Kasumi-1 (cell line): ENCODE data around the gene PTPRU.

Experiments
- DNase-seq, 2 experiments: peaks; one replicate each; lab custom pipeline; 2025; lab: John Stamatoyannopoulos, UW

Gene PTPRU

DNA sequence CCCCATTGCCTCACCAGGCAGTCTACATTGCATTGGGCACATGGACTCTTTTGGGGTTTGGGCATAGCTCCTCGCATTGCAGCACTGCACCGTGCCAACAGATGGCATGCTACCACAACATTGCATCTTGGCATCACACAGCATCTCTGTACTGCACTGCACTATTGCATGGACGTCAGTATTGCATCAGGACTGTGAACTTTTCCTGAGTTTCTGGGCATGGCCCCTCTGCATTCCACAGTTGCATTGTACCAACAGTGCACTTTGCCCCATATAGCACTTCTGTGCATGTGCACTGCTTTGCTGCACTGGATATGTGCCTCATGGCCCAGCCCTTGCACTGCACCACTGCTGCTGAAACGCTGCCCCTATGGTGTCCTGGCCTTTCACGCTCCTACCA lies 9.6 kb downstream of the PTPRU start:
- peak in 1 of 2 experiments; percentile 6 for DNase-seq

DNA sequence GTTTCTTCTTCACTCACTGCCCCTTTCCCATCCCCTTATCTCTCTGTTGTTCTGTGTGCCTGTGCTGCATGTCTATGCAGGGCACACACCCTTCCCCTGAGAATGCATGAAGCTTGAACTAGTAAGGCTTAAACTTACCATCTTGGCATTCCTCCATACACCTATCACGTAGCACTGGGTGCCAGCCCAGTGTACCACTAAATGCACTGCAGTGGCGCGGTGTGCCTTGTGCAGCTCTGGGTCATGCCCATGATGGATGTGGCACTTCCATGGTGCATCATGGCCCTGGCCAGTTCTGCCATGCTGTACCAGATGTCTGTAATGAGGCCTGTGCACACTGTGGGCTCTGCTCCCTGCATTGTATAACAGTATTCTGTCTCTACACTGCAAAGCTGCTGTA lies 10.7 kb downstream of the PTPRU start:
- DNase-seq = no peak

DNA sequence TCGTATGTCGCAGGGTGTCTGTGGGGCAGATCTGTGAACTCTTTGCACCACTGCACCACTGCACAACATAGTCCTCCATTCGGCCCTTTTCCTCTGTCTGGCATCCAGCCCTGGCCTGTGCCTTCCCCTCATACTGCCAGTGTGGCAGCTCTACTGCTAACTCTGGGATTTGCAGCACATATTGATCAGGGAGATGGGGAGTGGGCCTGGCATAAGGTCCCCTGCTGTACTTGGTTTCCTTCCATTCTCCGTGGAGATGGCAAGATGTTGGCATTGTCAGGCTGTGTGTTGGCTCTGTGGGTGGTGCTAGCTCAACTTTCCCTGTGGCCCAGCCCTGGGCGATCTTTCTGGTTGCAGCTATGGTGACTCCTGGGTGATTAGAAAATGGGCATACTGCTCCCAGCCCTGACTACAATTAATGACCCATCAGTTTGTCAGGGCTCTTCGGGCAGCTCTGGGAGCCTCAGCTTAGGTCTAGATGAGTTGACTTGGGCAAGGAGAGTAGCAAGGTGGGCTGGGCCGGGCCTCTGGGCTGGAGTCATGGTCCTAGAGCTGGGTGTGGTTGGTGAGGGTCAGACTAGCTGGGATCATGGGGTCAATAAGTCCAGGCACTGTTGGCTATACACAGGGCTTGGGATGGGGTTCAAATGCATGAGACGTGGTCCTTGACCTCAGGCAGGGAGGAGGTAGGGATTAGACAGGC lies 11.4 kb downstream of the PTPRU start:
- no peak for DNase-seq

DNA sequence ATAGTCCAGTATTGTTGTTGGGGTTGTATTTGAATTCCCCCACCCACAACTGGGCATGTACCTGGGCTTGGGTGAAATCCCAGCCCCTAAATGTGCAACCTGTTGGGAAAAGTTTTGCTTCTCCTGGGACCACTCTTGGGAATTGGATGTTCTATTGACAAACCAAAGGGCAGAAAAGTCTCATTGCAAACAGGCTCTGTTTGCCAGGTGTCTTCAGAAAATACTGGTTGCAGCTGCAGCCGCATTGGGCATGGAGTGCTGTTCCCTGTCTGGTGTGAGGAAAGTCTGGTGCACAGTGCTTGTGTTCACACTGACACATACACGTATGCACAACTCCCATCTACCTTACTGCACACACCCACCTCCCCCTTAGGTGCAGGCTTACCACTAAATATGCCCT lies 12.1 kb downstream of the PTPRU start:
- no peak for DNase-seq

DNA sequence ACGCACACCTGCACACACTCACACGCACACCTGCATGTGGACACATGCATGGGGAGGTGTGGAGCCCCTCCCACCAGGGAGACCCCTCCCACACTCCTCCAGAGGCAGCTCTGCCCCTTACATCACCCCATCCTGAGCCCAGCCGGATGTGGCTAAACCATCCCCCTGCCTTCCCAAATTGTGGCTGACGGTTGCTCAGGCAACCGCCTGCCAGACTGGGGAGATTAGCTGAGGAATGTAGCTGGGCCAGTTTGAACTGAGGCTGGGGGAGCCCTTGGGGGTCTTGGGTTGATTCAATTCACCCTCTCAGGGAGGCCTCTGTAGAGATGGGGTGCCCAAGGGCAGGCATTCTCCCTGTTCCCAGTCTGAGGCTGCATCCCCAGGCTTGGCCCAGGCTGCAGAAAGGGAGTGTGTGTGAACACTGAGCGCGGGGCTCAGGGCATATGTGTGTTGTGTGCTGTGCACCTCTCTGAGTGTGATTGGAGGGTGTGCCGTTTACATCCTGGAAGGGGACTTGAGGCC lies 12.9 kb downstream of the PTPRU start:
- no peak for DNase-seq

DNA sequence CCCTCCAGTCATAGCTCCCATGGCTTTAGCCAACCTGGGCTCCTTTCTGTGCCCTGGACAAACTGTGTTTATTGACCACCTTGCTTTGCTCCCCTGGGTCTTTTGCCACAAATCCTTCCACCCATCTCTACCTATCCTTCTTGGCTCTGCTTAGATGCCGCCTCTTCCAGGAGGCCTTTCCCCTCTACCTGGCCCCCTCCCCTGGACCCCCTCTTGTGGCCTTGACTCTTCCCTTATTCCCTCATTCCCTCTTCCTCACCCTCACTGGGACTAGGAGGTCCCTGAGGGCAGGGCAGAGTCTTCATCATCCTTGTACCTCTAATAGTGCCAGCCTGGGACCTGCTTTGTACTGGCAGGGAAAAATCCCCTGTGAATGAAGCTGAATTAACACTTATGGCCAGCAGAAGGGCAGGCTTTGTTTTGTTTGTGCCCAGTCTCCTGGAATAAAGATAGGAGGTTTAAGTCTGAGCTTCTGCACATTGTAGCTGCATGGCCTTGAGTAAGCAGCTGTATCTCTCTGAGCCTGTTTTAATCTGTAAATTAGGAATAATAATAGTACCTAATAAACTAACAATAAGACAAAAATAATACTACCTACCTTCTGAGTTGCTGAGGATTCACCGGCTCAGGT lies 13.7 kb downstream of the PTPRU start:
- no peak for DNase-seq

DNA sequence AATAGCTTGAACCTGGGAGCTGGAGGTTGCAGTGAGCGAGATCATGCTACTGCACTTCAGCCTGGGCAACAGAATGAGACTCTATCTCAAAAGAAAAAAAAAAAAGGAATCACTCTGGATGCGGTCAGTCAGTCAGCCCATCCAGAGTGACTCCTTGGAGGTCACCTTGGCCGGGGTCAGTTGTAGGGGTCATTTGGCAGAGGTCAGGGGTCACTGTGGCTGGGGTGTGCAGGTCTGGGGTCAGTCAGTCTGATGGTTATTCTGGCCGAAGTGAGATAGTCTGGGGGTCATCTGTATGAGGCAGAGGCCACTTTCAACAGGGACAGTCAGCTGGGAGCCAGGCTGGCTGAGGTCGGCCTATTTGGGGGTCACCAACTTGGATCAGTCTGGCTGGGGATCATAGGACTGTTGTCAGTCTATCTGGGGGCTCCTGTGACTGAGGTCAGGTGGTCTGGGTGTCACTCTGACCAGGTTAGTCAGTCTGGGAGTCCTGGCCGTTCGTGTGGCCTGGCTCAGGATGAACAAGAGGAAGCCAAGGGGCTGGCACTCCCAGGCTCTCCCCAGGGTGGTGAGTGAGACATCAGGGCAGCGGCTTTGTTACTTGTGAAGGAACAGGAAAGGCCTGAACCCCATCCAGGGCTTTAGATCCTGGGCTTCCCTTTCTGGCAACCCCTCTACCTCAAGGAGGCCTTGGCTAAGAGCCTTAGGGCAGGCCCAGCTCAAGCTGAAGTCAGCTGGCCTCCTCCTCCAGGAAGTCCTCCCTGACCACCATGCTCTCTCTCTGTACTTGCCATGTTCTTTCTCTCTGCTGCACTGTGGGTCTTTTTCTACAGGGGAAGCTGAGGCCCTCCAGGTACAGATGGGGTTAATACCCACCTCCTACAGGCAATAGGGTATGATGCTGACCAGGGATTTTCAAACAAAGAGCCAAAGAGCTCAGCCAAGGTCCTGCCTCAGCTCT lies 15.1 kb downstream of the PTPRU start:
- DNase-seq = no peak

DNA sequence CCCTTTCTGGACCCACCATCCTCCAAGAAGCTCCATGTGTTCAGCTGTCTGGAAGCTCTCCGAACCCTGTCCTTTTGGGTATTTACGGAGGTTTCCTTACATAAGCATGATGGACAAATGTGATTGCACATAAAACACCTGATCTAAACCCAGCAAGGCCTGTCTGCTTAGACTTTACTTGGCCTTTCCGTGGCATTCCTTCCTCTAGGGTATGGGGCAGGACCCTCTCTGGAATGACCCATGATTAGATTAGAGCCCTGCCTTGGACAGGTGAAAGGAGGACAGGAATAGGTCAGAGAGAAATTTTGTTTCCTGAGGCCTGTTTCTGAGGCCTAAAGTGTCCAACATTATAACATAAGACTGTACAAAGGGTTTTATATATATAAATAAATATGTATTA lies 16.9 kb downstream of the PTPRU start:
- no peak for DNase-seq

DNA sequence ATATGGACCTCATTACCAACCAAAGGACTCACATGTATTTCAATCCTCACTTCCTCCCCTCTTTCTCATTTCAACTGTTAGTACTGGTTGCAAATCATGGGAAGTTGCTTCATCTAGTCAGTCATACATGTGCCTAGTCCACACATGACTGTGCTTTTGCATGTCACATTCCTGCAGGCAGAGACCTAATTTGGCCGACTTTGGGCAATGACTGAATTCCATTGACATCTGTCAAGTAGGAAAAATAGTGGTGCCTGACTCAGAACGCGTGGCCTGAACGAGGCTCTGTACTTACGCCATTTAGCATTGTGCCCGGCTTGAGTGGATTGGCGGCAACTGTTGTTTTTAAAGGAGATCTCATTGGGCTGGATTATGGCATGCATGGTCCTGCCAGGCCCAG lies 18.0 kb downstream of the PTPRU start:
- no peak for DNase-seq

DNA sequence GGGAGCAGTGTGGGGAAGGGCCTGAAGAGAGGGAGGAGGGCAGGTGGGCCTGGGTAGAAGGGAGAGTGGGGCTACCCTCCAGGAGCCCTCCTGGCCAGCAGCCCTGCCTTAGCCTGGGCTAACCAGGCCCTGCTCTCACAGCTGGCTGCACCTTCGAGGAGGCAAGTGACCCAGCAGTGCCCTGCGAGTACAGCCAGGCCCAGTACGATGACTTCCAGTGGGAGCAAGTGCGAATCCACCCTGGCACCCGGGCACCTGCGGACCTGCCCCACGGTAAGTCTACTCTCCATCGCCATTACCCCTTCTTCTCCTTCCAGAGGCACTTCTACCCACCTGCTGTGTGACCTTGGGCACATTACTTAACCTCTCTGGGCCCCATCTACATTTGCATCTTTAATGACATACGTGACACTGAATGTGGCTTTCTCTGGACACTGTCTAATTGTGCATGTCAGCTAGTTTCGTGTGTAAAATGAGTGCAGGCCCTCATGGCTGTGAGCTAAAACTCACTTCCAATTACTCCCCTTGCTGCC lies 18.9 kb downstream of the PTPRU start:
- DNase-seq = no peak

DNA sequence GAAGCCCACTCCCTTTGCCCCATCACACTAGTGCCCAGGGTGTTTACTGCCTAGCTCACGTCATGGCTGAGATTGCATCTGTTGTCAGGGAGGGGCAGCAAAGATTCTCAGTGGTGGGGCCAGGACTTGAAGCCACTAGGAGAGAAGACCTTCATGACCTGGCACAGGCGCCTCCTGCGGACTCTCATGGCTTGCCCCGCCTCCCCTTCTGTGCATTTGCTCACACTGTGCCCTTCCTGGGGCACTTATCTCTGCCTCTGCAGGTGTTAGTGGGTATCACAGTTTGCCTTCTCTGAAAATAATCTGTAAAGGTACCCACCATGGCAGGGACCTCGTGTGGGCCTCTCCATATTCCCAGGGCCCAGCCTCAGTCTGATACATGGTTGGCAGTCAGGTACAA lies 20.1 kb downstream of the PTPRU start:
- DNase-seq = no peak

DNA sequence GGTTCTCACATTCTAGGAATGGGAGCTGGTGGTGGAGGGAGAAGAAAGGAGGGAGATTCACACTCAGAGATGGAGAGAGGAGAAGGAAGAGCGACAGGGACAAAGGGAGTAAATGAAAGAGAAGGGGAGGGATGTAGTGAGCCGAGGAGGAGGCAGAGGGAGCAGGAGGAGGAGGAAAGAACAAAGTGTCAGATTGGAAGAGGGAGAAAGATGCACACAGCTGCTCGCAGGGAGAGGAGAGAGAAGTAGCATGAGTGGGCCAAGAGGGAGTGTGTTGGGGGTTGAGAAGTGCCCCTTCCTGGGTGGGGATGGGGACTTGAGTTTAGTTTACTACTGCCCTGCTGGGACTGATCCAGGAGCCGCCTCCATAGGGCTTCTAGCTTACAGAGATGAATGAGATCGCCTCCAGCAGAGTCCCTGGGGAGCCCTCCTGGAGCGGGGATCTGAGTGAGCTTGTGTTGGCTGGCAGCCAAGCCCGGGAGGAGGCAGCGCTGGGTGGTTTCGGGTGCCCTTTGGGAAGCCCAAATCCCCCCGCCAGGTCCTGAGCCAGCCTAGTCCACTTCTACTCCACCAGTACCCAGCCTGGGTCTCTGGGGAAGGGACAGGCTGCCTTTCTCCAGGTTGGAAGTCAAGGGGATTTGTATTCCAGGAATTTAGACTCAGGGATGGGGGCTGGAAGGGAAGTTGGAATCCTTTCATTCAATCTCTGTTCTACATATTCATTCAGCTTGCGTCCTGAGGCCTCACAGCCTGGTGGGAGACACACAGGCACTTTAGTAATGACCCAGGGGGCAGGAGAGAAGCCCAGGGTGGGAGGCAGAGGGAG lies 20.9 kb downstream of the PTPRU start:
- DNase-seq = no peak

DNA sequence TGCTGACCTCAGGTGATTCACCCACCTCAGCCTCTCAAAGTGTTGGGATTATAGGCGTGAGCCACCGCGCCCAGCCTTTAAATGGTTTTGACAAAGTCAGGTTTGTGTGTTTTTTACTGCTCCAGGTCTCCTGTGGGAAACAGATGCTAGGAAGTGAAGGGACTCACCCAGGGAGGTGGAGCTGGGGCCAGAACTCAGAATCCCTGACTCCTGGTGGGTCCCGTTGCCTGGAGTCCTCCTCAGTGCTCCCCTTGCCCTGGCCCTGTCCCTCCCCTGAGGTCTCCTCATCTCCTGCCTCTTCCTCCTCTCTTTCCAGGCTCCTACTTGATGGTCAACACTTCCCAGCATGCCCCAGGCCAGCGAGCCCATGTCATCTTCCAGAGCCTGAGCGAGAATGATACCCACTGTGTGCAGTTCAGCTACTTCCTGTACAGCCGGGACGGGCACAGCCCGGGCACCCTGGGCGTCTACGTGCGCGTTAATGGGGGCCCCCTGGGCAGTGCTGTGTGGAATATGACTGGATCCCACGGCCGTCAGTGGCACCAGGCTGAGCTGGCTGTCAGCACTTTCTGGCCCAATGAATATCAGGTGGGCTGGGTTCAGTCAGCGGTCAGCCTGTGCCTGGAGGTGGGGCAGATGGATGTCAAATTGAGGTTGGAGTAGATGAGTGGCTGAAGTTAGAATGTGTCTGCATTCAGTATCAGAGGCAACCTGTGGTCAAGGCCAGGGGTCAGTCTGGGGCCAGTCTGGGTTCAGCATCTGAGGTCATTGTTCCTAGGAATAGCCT lies 22.1 kb downstream of the PTPRU start:
- DNase-seq = no peak

DNA sequence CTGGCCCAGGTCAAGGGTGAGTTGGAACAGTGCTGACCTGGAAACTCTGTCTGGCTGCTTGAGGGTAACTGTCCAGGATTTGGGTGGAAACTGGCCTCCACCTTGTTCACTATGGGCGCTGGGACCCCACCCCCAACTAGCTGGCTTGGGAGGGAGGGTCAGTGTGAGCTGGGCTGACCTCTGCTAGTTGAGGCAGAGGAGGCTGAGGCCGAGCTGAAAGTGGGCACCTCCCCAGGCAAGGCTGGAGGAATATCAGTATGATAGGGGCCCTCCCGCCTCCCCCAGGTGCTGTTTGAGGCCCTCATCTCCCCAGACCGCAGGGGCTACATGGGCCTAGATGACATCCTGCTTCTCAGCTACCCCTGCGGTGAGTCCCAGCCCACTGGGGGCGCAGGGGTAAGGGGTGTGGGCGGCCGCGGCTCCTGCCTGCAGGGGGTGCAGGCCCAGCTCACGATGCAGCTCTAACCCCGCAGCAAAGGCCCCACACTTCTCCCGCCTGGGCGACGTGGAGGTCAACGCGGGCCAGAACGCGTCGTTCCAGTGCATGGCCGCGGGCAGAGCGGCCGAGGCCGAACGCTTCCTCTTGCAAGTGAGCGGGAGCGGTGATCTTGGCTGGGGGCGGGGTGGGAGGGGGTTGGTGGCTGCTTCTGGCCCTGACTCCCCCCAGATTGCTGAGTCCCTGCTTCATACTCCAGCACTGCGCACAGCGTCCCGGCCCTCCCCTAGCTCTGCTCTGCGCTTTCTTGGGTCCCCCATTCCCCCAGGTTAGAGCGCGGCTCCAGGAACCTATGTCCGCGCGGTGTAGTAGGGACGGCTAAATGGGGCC lies 22.9 kb downstream of the PTPRU start:
- no peak for DNase-seq

DNA sequence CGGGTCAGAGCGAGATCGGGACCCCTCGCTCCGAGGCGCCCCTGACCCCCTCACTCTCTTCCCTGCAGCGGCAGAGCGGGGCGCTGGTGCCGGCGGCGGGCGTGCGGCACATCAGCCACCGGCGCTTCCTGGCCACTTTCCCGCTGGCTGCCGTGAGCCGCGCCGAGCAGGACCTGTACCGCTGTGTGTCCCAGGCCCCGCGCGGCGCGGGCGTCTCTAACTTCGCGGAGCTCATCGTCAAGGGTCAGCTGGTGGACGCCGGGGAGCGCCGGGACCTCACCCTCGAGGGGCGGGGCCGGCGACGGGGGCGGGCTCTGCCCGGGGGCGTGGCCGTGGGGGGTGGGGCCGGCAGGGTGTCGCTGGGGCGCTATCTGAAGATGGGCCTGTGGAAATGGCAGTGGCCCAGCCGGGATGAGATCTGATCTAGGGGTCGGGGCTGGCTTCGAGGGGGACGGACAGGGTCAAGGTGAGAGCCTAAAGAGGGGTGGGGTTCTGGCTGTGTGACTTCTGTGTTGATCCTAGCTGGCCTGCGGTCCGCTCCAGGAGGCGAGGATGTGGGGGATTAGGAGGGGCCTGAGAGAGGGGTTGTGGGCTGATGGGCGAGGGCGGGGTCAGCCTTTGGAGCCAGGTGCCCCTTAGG lies 23.6 kb downstream of the PTPRU start:
- peak in 1 of 2 experiments; percentile 33 for DNase-seq

DNA sequence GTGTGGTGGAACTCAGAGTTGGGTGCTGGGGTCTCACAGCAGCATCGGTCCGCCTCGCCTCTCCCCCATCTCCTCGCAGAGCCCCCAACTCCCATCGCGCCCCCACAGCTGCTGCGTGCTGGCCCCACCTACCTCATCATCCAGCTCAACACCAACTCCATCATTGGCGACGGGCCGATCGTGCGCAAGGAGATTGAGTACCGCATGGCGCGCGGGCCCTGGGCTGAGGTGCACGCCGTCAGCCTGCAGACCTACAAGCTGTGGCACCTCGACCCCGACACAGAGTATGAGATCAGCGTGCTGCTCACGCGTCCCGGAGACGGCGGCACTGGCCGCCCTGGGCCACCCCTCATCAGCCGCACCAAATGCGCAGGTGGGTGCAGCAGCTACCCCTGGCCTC lies 24.2 kb downstream of the PTPRU start:
- no peak for DNase-seq

DNA sequence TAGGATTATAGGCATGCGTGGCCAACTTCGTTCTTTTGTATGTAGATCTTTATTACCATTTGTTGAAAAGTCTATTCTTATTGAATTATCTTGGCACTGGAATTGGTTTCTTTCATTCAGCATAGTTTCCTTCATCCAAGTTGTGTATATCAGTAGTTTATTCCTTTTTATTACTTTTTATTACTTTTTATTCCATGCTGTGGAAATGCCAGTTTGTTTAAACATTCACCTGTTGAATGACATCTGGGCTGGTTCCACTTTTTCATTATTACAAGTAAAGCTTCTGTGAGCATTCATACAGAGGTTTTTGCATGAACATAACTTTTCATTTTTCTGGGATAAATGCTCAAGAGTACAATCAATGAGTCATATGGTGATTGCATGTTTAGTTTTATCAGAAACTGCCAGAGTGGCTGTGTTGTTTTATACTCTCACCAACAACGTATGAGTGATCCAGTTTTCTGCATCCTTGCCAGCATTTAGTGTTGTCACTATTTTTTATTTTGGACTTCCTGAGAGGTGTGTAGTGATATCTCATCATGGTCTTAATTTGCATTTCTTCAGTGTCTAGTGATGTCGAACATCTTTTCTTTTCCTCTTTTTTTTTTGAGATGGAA lies 28.6 kb downstream of the PTPRU start:
- no peak for DNase-seq

DNA sequence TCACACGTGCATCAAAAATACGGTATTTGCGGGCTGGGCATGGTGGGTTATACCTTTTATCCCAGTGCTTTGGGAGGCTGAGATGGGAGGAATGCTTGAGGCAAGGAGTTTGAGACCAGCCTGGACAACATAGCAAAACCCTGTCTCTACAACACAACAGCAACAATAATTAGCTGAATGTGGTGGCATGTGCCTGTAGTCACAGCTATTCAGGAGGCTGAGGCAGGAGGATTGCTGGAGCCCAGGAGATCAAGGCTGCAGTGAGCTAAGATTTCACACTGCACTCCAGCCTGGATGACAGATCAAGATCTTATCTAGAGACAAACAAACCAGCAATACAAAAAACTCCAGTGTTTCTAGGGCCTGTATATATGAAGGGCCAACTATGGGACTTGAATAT lies 30.6 kb downstream of the PTPRU start:
- no peak for DNase-seq
